HG03432 (cell line): ENCODE results near the gene CAMSAP1.

ENCODE experiments used
- ATAC-seq: cut with Tn5 transposase; IDR thresholded peaks from one replicate; pipeline ENCODE4 v1.9.1; 2021; ENCODE audit warnings: mild to moderate bottlenecking, moderate library complexity; ENCODE audit not compliant: unreplicated experiment

The CAMSAP1 gene

DNA sequence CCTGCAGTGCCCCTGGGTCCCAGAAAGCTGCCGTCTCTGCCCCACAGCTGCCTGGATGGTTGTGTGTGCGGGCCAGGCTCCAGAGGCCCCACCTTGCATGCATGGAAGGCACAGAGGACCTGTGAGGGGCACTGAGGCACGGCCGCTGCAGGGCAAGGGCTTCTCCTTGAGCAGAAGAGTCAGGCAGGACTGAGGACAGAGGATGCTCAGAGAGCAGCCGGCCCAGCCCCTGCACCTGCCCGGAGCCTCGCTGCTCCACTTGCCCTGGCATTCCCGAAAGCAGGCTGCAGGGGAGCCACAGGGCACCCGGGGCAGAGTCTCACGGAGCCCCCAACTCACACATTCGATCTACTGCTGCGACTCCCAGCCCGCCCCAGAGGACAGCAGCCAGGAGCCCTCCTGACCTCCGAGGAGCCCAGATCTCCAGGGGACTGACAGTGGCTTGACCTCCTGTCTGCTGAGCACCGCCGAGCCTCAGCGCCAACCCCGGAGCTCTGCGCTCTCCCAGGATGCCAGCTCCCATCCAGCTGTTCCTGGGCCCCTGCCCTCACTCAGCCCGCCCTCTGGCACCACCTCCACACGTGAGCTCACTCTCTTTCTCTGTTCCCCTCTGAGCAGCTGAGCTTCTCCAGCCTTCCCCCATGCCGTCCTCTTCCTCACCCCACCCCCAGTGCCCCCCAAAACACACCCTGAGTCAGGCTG is 110.4 kb downstream of the CAMSAP1 start:
- ATAC-seq, result no peak

DNA sequence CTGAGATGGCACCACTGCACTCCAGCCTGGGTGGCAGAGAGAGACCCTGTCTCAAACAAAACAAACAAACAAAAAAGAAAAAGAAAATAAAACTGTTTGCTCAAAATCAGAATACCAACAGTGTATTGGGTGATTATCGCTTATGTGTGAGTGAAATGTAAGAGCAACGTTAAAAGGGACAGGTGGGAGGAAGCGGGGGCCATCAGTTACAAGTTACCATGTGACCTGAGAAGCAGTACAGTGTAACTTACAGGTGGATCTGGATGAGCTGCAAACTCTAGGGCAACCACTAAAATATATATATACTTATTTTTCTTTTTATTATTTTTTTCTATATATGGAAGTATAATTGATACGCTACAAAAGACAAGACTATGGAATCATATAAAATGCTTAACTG is 112.0 kb downstream of the CAMSAP1 start:
- ATAC-seq, result no peak

DNA sequence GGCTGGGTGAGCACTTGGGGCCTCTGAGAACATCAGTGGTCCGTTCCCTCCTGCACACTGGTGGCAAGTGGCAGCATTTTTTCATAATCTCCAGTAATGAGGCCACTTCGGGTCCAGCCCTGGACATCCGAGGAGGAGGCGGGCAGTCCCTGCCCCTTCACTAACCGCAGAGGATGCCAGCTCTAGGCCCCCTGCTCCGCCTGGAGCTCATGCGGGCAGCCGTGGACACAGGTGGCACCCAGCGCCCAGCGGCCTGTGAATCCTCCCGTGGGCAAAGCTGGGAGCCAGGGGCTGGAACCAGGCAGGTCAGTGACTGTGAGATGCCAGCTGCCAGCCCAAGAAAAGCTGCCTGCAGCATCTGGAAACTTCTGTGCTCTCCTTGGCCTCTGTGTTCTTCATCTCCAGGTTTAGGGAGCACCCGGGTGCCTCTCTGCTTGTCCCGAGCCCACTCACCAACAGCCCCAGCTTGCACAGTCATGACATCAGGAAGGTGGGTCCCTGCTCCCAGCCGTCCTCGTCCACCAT is 112.9 kb downstream of the CAMSAP1 start:
- ATAC-seq, result no peak

DNA sequence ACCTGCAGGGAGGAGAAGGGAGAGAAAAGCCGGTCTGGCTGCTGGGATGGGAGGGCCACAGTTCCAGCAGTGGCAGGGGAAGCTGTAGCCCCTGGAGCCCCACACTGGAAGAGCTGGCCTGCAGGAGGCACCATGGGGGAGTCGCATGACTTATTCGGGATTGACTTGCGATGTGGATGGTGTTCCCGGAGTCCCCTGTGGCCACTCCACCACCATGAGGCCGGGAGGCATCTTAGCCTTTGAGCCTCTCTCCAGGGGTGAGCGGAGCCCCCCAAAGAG is 113.3 kb downstream of the CAMSAP1 start:
- no peak for ATAC-seq

DNA sequence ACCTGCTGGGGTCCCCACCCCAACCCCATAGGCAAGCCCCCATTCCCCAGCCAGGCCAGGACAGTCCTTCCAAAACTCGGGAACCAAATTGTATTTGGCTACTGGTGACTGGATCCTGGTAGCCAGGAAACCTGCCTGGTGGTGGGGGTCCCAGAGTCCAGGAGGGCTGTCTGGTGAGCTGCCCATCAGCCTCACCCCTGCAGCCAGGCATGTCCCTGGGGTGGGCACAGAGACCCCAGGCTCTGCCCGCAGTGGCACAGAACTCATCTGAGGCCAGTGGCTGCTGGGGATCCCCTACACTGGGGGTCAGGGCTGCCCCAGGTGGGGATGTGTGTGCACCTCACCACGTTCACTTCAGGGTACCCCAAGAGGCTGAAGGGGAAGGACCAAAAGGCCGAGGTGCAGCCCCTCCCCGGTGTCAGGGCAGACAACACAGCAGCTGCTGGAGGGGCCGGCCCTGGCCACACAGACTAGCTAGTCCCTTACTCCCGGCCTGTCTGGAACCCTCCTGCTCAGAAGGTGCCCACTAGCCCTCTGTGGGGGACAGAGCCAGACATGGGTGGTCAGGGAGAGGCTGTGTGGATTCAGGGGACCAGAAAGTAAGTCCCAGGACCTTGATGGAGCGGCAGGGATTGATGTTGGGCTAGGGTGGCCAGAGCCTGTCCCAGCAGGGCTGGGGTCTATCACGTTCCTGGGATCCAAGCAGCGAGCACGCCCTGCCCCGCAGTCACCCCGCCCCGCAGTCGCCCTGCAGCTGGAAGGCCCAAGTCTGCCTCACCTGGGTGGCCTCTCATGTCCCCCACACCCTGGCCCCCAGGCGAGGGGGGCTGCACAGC is 113.9 kb downstream of the CAMSAP1 start:
- ATAC-seq, result no peak

DNA sequence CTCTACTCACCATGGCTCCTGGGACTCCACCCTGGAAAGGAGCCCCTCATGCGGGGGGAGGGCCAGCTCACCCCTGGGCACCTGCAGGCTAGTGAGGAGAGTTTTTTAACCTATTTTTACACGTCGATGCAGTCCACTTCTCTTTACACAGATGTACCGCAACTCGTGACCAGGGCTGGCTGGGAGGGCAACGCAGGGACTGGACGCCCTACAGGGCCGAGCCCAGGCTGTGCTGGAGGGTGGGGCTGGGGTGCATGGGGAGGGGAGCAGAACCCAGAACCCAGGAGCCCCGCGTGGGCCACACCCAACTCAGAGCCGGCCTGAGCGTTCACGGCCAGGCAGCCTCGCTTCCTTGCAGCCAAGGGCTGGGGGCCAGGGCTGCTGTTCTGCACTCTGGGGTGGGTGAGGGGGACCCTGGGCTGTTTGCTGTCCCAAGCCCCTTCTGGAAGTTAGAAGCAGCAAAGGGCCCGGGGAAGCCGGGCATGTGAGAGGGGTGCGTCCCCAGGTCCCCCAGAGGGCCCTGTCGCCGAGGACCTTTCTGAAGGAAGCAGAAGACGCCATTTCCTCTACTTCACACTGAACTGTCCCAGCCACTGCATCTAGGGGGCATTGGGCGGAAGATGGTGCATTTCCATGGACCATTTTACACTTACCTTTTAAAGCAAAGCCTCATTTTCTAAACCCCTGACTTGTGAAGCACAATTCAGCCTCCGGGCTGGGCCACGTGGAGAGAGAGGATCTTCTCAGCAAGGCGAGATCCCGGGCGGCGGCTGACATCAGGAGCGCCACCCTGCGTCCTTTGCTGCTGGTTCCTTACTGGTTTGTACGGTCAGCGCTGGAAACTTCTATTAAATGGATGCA is 114.8 kb downstream of the CAMSAP1 start:
- ATAC-seq, result no peak

DNA sequence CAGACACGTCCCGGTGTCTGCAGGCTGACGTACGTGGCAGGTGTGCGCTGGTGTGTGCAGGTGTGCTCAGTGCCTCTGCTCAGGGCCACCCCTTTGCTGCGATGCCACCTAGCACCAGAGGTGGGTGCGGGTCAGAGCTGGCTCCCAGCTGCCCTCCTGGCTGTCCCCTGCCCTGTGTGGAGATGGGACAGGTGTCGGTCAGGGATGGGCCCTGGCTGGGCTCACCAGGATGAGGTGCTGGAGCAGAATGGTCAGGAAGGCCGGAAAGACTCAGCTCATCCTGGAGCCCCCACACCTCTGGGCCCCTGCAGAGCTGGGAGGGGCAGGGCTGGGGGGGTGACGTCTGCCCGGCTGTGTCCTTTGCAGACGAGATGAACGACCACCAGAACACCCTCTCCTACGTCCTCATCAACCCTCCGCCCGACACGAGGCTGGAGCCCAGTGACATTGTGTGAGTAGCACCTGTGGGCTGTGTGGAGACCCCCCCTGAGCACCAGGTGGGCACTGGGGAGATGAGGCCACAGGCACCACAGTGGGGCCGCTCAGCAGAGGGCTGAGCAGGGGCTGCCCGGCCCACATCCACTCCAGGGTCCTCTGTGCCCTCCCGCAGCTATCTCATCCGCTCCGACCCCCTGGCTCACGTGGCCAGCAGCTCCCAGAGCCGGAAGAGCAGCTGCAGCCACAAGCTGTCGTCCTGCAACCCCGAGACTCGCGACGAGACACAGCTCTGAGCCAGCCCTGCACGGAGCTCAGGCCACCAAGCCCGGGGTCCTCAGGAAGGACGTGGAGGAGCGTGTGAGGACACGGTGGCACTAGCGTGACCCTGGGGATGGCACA is 115.7 kb downstream of the CAMSAP1 start:
- no peak for ATAC-seq

DNA sequence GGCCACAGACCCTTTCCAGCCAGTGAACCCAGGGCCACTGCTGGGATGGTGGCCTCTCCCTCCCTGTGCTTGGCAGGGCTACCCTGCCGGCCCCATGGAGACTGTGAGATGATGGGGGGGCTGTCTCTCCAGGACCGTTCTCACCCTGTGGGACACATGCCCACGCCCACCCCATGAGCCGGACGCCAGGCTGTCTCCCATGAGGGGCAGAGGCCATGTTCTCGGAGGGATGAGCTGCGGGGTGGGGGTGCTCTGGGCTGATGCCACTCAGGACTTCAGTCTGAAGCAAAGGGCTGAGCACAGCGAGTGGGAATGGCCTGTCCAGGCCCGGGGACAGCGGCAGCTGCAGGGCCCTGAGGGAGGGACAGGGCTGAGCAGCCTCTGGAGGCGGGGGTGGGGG is 116.5 kb downstream of the CAMSAP1 start:
- ATAC-seq, result no peak

DNA sequence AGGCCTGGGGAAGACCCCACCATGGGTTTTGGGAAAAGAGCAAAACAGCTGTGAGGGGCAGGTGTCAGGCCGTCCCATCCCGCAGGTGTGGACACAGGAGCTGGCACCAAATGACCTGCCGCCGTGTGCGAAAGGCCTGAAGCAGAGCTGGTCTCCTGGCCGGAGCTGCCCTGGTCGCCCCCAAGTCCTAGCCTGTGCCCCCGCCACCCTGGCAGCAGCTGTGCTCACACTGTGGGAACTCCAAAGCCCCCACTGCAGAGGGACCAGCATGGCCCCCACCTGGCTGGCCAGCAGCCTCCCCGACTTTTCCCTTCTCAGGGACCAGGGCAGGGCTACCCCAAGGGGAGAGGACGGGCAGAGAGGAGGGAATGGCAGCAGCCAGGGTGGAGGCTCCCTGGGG is 117.0 kb downstream of the CAMSAP1 start:
- ATAC-seq, result no peak

DNA sequence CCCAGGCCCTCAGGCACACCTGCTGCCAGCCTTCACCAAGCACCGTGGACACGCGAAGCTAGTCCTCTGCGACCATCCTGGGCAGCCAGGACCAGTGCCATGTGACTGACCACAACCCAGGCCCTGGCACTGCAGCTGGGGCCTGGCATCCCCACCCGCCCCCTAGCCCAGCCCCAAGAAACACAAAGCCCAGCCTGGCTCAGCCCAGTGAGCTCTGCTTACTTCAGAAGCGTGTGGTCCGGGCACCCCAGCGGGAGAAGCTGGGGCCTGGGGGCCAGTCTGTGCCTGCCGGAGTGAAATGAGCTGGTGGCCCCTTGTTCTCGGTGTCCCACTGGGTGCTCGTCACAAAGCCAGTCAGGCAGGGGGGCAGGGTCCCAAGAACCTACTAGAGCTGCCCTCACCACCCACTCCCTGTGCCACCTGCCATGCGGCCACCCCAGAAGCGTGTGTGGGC is 117.5 kb downstream of the CAMSAP1 start:
- no peak for ATAC-seq

DNA sequence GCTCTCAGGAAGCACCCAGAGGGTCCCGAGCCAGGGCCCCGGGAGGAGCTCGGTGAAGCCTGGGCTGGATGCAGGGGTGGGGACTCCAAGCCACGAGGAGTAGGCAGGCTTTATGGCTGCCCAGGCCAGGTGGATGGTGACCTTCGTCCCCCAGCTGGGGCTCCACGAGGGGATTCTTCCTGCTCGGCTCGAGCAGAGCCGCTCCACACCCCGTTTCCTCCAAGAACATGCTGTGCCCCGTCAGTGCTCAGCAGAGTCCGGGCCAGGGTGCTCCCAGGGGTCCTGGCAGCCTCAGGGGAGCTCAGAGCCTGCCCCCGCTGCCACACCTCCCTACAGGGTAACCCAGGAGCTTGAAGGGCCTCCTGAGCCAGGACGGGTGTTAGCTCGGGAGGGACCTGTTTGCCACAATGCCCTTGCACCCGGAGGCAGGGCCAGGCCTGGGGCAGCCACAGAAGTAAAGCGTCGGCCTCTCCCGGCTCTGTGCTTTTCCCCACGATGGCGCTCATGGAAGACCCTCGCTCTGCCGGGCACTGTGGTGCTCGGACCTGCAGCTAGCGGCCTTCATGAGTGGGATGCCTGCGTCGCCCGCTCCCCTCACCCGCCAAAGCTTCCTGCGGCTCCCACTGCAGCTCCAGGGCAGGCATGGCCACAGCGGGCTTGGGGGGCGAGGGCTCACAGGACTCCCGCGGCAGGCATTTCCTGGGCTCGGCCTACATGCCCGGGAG is 118.6 kb downstream of the CAMSAP1 start:
- no peak for ATAC-seq

DNA sequence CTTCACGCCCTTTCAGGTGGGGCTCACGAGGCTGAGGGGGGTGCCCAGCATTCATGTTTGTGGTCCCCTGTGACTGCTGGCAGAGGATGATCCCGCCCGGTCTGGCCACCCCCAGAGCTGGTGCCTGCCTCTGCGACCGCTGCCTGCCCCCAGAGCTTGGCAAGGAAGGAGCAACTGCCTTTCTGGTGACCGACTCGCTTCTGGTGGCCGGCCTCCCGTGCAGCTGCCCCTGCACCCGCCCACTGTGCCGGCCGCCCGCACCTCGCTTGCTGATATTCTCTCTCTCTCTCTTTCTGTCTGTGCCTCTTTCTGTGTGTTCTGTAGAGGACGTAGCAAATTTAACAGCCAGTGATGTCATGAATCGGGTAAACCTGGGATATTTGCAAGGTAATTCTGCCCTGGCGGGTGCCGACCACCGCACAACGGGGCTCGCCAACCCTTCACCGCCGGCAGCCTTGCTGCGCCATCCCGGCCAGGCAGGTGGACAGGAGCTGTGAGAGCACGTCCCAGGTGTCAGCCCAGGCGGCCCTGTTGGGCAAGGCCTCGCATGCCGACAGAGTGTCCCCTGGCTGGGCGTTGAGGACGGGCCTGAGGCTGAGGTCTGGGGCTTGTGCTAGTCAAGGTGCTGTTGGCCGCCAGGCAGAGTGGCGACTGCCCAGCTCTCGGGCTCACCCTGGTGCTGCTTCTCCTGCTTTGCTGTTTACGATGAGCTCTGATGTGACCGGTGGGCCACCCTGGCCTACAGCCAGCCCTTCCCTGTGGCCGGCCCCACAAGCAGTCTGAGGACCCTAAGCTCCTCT is 119.4 kb downstream of the CAMSAP1 start:
- ATAC-seq, result no peak

DNA sequence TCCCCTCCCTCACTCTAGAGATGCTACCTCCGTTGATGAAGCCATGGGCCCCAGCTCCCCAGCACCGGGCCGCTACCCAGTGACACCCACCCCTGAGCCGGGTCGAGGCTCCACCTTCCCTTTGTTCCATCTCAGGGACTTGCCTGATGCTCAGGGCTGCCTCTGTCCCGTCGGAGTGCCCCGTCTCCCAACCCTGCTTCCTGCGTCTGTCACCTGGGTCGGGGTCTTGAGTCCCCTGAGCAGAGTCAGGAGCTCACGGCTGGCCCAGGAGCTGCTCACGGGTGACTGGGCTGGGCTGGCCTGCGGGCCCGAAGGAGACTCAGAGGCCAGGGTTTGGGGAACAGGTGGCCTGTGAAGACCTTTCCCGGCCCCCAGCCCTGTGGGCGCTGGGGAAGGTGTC is 120.0 kb downstream of the CAMSAP1 start:
- ATAC-seq, result no peak

DNA sequence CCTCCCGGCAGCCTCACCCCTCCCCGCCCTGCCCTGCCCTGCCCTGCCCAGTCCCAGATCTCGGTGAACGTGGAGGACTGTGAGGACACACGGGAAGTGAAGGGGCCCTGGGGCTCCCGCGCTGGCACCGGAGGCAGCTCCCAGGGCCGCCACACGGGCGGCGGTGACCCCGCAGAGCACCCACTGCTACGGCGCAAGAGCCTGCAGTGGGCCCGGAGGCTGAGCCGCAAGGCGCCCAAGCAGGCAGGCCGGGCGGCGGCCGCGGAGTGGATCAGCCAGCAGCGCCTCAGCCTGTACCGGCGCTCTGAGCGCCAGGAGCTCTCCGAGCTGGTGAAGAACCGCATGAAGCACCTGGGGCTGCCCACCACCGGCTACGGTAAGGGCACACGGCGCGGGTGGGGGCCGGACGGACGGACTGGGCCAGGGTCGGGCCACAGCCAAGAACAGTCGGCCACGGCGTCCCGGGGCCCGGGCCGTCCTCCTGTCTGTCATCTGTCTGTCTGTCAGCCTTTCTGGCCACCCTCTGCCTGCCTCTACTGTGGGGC is 121.1 kb downstream of the CAMSAP1 start:
- ATAC-seq, result no peak

DNA sequence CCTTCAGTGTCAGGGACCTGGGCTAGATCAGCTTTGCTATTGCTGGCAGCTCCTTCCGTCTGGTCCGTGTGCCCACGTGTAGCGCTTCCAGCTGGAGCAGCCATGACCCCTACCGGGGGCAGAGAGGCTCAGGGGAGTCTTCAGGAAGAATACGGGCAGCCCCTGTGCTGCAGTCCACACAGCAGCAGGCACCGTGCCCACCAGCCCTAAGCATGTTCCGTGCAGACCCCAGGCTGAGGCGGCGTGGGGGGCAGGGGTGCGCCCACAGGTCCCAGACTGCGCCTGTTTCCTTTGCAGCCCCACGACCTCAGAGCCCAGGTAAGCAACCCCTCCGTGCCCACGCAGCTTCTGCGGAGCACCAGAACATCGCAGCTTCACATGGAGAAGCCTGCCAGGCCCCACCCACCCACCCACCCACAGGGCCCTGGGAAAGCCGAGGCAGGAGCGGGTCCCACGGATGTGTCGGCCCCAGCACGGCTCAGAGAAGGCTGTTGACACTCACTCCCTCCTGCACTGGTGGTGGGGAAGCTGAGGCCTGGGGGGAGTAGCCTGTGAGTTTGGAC is 122.3 kb downstream of the CAMSAP1 start:
- ATAC-seq, result no peak

DNA sequence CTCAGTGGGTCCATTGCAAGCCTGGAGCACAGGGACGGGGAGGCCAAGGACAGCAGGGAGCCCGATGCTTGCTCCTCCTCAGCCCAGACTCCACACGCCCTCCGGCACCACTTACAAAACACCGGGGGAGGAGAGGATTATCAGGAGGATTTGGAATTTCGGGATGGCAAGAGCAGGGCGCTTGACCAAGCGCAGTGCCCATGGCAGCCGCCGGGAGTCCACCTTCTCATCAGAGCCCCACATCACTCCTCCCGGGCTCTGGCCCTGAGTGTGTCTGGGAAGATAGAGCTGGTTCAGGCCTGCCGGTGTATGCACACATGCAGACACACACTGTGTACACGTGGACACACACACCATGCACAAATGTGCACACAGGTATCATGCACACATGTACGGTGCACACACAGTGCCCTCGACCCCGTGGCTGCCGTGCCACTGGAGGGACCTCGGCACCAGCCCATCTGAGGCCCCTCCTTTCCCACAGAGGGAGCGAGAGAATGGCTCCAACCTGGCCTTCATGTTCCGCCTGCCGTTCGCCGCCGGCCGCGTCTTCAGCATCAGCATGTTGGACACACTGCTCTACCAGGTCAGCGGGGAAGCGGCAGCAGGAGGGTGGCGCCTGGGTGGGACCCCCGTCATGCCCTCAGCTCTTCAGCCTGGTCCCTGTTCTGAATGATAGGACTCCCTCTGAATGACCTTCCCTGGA is 123.7 kb downstream of the CAMSAP1 start:
- ATAC-seq, result no peak

DNA sequence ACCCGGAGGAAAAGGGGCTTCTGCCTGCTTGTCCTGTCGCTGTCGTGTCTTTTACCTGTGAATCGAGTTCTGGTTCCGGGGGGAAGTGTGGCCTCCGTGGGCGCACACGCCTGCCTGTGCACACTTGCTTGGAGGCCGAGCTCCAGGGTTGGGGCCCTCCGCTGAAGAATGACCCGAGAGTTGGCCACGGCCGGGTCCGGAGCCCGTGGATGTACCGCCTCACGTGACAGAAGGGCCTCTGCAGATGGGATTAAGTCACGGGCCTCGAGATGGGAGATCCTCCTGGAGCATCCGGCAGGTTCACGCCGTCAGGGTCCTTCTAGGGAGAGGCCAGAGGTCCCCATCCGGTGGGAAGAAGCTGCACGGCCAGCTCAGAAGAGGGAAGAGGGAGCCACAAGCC is 124.4 kb downstream of the CAMSAP1 start:
- no peak for ATAC-seq

DNA sequence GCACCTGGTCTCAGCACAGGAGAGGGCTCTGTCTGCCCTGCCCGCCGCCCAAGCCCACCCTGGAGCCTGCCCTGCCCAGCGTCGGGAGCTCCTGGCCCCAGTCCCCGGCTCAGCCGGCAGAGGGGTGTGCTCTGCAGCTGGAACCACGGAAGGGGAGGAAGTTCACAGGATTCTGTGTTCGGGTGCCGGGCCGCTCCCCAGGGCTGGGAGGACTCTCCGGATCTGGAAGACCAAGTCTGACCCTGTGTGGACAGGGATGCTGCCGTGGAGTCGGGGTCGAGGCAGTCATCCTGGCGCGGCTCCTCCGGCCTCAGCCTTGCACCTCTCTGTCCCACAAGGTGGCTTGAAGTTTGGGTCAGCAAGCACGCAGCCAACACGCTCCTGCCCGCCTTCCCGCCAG is 126.7 kb downstream of the CAMSAP1 start:
- ATAC-seq, result no peak
